Endothelial cell (in vitro differentiated cells): ENCODE data around the gene ARHGAP29. TPM values are rescaled to one million over a fixed set of nuclear protein-coding genes. Genes with fewer than 3 reads are reported as not detected.

Experiments
- DNase-seq: peaks from one replicate; pipeline ENCODE4 v3.0.0; 2021; ENCODE audit warnings: low spot score
- H3K27ac Mint-ChIP-seq: one replicate; pipeline ENCODE4 v1.8.0; 2021; ENCODE audit warnings: mixed read lengths, inconsistent platforms; ENCODE audit not compliant: unreplicated experiment
- H3K27me3 Mint-ChIP-seq: one replicate; pipeline ENCODE4 v1.8.0; 2021; ENCODE audit warnings: mild to moderate bottlenecking, moderate library complexity, mixed read lengths, inconsistent platforms; ENCODE audit not compliant: unreplicated experiment
- H3K36me3 Mint-ChIP-seq: one replicate; pipeline ENCODE4 v1.8.0; 2021; ENCODE audit warnings: mild to moderate bottlenecking, low read depth, mixed read lengths, inconsistent platforms; ENCODE audit not compliant: unreplicated experiment
- H3K4me1 Mint-ChIP-seq: one replicate; pipeline ENCODE4 v1.8.0; 2021; ENCODE audit warnings: mild to moderate bottlenecking, mixed read lengths, inconsistent platforms; ENCODE audit not compliant: unreplicated experiment
- H3K4me3 Mint-ChIP-seq: one replicate; pipeline ENCODE4 v1.8.0; 2021; ENCODE audit warnings: mild to moderate bottlenecking, mixed read lengths, inconsistent platforms; ENCODE audit not compliant: unreplicated experiment
- H3K9me3 Mint-ChIP-seq: one replicate; pipeline ENCODE4 v1.8.0; 2021; ENCODE audit warnings: mixed read lengths, inconsistent platforms; ENCODE audit not compliant: unreplicated experiment
- total RNA-seq: library from RNA; stranded (reverse); fragmentation: NEBNext Ultra II Directional; extraction: Animal tissue kit (Norgen Biotek cat#: 25700); gene quantifications from one replicate; pipeline ENCODE4 v1.2.1, GENCODE V29; 2021; ENCODE audit not compliant: unreplicated experiment
- TF ChIP-seq, protein P1 (sequence below): fragments of 200-600 bp; sonication (generic); IDR thresholded peaks from one replicate; pipeline ENCODE4 v1.5.0; 2021; ENCODE audit warnings: antibody characterized with exemption; ENCODE audit not compliant: unreplicated experiment

ARHGAP29 gene
- total RNA-seq, 1 donor from 2014 or later = 276 TPM

DNA sequence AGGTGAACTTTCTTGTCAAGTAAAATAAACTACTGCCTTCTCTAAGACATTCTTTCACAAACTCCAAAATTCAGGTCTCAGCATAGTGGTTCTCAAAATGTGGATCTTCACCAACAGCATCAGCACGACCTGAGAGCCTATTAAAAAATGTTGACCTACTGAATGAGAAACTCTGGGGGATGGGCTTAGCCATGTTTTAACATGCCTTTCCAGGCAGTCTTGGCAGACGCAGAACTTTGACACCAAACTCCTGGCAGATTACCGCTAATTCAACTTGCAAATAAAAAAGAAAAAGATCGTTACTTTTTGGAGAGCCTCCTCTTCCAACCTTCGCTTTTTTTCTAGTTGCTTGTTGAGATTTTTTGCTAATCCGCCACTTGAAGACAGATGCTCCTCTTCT lies 35.1 kb downstream of the ARHGAP29 start:
- DNase-seq = no peak
- Mint-ChIP-seq H3K27ac (no peak overlapping the region), H3K4me3 (peak overlapping the region; percentile 34), H3K27me3 (peaks cover 2% of the 10 kb centered on the region), H3K9me3 (no peaks in the 10 kb centered on the region), H3K4me1 (peaks cover 36% of the 10 kb centered on the region), H3K36me3 (peaks cover 47% of the 10 kb centered on the region)
- TF ChIP-seq, protein P1, sequence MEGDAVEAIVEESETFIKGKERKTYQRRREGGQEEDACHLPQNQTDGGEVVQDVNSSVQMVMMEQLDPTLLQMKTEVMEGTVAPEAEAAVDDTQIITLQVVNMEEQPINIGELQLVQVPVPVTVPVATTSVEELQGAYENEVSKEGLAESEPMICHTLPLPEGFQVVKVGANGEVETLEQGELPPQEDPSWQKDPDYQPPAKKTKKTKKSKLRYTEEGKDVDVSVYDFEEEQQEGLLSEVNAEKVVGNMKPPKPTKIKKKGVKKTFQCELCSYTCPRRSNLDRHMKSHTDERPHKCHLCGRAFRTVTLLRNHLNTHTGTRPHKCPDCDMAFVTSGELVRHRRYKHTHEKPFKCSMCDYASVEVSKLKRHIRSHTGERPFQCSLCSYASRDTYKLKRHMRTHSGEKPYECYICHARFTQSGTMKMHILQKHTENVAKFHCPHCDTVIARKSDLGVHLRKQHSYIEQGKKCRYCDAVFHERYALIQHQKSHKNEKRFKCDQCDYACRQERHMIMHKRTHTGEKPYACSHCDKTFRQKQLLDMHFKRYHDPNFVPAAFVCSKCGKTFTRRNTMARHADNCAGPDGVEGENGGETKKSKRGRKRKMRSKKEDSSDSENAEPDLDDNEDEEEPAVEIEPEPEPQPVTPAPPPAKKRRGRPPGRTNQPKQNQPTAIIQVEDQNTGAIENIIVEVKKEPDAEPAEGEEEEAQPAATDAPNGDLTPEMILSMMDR = no peak

DNA sequence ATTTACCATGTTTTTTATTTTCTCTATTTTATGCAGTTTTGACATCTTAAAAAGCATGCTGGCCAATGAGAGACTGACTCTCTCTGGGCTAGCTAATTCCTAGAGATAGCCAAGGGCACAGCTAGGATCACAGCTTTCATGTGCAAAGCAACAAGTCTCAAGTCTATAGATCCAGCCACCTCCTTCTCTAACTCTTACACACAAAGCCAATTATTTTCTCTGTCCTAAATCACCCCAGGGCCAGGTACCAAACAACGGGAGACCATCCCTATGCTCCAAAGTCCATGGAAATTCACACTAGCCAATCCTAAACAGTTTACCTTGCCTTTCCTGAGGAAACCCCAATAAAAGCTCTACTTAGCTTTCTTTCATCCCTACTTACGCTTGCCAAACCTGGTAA lies 38.0 kb downstream of the ARHGAP29 start:
- peaks cover 44% of the 10 kb centered on the region for H3K4me1 Mint-ChIP-seq
- no peak for DNase-seq
- peak overlapping the region; percentile 49 for H3K4me3 Mint-ChIP-seq
- H3K9me3 Mint-ChIP-seq = no peaks in the 10 kb centered on the region
- peak overlapping the region; percentile 46 for H3K27ac Mint-ChIP-seq
- H3K27me3 Mint-ChIP-seq = peaks cover 2% of the 10 kb centered on the region
- H3K36me3 Mint-ChIP-seq = peaks cover 54% of the 10 kb centered on the region
- TF ChIP-seq, protein P1 = no peak

GRCh38 chr1:94194079-94194865 lies 43.1 kb downstream of the ARHGAP29 start:
- no peak for DNase-seq
- Mint-ChIP-seq H3K36me3 (peaks cover 52% of the 10 kb centered on the region), H3K27me3 (no peaks in the 10 kb centered on the region), H3K4me1 (peaks cover 52% of the 10 kb centered on the region), H3K9me3 (no peaks in the 10 kb centered on the region), H3K4me3 (no peak overlapping the region), H3K27ac (no peak overlapping the region)
- TF ChIP-seq, protein P1 = no peak

- no peak for DNase-seq
- H3K9me3 Mint-ChIP-seq = no peaks in the 10 kb centered on the region
- peaks cover 54% of the 10 kb centered on the region for H3K36me3 Mint-ChIP-seq
- TF ChIP-seq, protein P1 = no peak
- H3K4me3 Mint-ChIP-seq = no peak overlapping the region
- H3K27me3 Mint-ChIP-seq = peaks cover 3% of the 10 kb centered on the region
- peak overlapping the region; percentile 14 for H3K27ac Mint-ChIP-seq
- peaks cover 45% of the 10 kb centered on the region for H3K4me1 Mint-ChIP-seq
Measured at GRCh38 chr1:94193128-94193527, 44.3 kb downstream of the ARHGAP29 start.

GRCh38 chr1:94191216-94191615 lies 46.2 kb downstream of the ARHGAP29 start:
- peaks cover 53% of the 10 kb centered on the region for H3K36me3 Mint-ChIP-seq
- H3K4me3 Mint-ChIP-seq = peak overlapping the region; percentile 43
- H3K27ac Mint-ChIP-seq = peak overlapping the region; percentile 11

More at GRCh38 chr1:94191216-94191615, 46.2 kb downstream of the ARHGAP29 start:
- Mint-ChIP-seq H3K27me3 (peaks cover 3% of the 10 kb centered on the region), H3K4me1 (peaks cover 37% of the 10 kb centered on the region), H3K9me3 (no peaks in the 10 kb centered on the region)
- TF ChIP-seq, protein P1 = no peak
- DNase-seq = no peak
